NCI-H1436 treated with DMSO at 0.1 percent for 48 hours (cell line): ENCODE measurements around the gene FOXG1.

Experiments used
- DNase-seq: peaks from one replicate; lab custom pipeline; 2025; lab: John Stamatoyannopoulos, UW

The FOXG1 gene

DNA sequence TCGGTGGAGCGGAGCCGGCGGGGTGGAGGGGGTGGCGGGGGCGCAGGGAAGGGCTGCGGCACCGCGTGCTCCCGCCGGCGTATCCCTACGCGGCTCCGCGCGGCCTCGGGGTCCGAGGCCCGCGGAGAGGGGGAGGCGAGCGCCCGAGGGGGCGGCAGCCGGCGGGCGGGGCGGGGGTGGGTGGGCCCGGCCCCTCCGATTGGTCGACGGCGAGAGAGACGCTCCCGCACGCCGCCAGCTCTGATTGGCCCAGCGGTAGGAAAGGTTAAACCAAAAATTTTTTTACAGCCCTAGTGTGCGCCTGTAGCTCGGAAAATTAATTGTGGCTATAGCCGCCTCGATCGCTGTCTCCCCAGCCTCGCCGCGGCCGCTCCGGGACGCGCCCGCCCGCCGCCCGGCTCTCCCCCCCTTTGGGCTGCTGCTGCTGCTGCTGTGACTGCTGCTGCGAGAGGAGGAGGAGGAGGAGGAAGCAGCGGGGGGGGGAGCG is at the start of gene FOXG1:
TSS of gene FOXG1 (plus strand) at position 319 of the 487 bp plus-strand sequence. CDS start 493 bp downstream, outside the sequence.
- peak; percentile 88 for DNase-seq

DNA sequence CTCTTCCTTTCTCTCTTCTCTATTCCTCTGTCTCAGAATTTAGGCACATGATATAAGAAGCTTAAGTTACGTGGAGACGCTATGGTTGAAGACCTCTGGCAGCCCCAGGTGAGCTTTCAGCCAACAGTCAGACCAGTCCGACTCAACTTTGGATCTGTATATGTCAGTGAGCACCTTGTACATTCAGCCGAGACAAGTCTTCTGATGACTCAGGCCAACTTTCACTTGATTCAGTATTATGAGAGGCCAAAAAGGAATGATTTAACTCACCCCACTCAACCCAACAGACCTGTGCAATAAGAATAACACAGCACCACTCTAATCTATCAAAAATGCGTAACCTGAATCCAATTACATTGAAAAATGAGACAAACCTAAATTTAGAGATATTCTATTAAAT is 47.5 kb upstream of the FOXG1 start:
- no peak for DNase-seq

DNA sequence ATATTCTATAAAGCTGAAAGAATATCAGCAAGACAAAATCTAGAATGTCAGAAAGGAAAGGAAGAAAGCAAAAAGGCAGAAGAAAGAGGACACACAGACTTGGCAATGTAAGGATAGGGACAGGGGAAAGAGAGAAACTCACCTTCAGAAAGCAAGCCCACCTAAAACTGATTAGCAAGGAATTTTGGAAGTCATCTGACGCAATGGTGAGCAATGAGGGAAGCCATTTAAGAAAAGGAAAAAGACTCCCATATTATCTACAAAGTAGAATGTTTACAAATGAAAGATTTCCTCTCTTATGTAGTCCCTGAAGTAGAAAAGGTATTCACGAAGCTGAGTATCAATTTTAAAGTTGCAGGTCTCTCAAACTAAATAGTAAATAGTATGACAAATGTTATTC is 35.2 kb upstream of the FOXG1 start:
- no peak for DNase-seq

DNA sequence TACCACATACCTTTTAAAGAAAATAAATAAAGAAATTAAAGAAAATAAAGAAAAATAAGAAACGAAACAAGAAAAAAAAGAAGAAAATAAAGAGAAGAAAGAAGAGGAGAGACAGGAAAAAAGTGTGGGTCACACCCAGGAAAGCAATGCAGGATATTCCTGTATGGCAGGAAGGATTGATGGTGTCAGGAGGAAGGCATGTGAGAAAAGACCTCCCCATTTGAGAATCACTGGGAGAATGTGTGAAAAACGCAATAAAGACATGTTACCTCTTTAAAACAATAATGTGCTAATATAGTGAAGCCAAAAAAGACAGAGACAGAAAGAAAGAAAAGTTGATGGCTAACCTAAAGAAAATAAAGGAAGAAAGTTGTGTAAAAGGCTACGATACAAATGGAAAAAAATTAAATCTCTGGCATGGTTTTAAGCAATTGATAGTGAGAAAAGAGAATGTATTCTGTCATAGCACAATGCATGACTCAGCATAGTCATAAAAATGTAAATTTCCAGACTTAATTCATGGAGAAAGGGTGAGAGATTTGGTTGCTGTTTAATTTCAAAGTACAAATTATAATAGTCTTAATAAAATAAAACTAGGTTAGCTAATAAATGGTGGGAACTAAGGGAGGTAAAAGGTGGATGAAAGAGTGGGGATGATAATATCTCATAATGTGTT is 24.3 kb upstream of the FOXG1 start:
- no peak for DNase-seq

DNA sequence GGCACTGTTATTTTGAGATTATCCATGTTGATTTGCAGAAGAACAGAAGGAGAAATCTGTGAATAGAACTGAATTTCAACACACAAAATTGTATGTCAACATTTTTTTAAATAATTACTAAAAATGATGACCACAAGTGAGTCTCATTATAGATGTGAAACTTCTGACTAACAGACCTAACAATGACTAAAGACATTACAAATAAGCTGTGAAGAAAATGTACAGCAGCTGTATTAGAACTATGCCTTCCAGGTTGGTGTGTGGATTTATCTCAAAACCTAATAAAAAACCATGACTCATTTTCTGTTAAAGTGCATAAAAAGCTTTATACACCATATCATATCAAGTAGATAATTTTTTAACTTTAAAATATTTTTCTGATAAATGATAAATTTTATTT is 22.5 kb upstream of the FOXG1 start:
- DNase-seq, result no peak

DNA sequence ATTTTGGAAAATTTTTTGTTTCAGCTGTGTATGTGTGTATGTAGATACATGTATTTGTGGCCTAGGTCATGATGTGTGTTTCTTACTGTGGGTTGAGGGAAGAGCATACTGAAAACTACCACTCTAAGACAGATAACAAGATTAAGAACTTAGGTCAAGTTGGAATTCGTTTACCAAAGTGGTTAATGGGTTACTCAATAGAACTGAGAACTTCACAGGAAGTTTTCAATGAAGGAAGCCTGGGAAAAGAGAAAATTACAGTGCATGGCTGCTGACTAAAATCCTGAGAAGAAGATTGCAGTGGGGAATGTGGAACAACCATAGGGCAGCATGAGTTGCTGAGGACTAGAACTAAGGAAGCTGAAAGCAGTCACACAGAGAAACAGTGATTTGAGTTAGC is 21.4 kb upstream of the FOXG1 start:
- no peak for DNase-seq

DNA sequence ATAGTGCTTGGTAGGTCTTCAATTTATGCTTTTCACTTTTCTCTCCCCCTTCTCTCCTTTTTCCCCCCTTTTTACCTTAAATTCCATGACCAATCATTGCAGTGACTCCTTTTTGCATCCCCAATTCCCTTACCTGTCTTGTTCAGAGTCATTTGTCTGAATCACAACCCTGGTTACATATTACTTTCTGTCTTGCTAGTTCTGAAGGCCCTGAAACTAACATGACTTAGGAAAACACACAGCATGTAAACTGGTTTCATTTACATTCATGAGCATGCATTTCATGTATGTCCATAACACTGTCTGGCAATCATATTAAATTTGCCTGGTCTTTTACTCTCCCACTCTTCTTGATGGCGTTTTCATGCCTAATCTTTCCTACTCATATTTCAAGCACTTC is 20.3 kb upstream of the FOXG1 start:
- no peak for DNase-seq

DNA sequence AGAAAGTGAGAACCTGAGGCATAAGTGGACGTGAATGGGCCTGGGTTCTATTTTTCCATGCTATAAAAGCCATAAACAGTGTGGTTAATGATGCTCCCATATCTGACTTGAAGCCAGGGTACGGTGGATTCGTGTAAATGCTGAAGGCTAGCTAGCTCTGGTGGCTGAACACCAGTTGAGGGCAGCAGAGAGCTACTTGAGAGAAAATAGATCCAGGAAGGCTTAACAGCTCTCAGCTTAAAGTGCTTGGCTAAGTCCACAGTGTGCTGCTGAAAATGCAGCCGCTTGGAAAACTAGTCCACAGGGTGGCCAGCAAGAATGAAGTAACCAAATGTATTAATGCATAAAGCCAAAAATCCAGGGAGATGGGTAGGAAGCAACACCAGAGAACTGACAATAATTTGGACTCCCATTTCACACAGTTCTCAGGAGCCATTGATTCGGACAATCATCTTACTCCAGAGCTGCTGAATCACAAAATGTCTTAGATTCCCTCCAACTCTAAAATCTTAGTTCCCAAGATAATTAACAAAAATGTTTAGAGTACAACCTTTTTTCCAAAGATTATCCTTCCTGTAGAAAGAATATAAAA is 15.0 kb upstream of the FOXG1 start:
- no peak for DNase-seq

DNA sequence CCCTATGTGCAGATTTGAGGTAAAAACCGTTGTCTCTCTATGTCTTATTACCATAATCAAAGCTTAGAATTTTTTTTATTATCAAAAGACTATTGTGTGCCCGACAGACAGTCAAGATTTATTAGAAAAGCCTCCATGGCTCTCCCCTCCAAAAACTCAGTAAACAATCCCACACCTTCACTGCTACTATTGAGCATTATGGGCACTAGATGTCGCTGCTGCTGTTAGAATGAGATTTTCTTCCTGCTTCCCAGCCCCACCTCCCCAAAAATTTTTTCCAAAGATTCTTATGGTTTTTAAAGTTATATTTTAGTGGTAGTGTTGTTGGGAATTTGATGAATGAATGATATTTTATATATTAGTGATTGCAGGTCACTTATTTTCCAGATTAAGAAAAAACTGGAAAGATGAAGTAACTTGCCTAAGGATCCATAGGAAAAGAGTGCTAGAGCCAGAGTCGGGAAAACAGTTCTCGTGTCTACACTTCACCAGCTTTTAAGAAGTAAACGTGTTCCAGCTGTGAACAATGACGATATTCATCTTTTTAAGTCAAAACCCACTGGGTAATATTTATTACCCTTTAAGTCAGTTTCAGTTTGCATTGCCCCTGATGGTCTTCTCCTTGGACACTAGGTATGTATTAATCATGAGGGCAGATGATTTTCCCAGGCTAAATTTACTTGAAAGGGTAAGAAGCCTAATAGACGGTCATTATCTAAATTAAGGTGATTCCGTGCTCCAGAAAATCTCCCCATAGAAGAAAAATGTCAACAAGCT is 12.2 kb upstream of the FOXG1 start:
- no peak for DNase-seq

DNA sequence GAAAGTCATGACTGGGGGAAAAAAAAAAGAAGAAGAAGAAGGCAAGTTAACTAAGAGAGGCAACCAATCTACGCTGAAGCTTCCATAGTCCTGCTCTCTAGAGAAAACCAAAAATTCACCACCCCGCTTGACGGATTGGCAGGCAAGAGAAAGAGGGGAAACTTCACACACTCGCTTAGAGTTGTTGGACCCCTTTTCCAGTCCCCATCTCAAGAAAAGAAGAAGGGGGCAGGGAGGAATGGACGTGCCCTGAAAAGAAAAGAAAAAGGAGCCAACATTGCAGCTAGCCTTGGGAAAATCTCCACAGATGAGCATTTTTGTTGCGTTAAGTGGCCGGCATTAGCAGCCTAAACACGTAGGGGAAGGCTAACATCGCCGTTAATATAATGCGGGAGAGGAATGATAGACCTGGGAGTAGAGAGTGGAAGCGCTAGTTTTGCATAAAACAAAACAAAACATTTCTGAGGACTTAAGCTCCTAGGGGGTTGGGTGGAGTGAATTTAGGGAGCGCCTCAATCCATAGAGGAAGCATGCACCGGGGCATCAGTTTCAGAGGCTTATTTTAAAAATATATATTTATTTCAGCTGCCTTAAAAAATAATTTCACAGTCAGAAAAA is 11.3 kb upstream of the FOXG1 start:
- no peak for DNase-seq

DNA sequence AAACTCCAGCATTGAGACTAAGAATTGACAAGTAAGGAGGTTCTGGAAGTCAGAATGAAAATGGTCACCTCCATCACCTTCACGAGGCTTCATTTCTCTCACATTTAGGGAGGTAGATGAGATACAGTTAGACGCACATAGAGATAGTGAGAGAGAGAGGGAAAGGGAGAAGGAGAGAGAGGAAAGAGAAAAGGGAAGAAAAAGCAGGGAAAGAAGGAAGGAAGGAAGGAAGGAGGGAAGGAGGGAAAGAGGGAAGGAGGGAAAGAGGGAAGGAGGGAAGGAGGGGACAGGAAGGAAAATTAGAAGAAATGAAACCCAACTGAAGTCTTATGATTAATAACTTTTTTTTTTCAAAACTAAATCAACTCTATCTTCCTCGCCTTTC is 10.7 kb upstream of the FOXG1 start:
- no peak for DNase-seq

DNA sequence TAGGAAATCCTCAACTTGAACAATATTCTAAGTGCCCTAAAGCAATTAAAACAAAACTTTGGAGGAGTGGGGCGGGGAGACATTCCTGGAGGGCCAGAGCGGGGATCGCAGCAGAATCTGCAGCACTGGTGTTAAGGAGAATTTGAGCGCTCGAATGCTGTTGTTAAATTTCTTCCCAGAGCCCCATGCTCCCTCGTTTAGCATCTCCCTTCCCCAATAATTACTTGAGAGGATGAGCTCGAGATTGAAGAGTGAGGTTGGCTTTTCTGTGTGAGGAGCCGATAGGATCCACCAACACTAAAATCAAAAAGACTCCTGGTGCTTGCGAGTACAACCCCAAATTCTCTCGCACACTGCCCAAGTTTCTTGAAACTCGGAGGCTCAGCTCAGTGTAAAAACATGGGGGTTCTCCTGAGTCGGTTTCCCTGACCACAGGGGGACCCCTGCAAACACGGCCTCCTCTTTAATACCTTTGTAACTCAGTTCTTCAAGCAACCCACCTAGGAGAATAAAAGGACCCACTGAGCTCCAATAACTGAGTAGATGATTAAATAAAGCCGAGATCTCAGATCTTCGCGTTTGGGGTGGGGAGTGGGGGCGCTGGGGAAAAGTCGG is 10.2 kb upstream of the FOXG1 start:
- no peak for DNase-seq

DNA sequence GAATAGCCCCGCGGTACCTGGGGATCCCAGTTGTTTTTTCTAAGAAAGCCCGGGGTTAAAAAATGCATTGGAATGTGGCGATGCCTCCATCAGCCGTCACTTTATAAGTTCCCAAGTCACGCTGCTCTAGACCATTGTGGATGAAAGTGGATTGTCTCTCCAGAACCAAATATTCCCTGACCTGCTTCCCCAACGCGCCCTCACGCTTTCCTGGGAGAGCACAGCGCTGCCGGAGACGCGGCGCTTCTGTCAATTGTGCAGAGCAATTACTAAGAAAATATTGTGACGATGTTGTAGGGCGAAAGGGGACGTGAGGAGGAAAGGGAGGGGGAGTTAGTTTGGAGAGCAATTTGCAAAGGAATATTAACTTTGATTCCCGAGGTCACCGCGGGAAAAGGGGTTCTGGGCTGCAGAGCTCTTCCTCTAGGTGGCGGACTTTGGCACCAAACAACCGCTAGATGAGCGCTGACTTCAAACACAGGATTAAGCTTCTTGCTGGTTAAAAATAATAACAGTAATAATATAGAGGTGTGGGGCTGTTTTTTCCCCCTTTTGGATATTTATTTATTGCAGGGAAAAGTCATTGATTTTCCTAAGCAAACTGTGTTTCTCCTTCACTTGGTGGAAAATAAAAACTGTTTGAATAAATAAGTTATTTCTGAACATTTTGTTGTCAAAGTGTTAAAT is 9.6 kb upstream of the FOXG1 start:
- DNase-seq, result no peak

DNA sequence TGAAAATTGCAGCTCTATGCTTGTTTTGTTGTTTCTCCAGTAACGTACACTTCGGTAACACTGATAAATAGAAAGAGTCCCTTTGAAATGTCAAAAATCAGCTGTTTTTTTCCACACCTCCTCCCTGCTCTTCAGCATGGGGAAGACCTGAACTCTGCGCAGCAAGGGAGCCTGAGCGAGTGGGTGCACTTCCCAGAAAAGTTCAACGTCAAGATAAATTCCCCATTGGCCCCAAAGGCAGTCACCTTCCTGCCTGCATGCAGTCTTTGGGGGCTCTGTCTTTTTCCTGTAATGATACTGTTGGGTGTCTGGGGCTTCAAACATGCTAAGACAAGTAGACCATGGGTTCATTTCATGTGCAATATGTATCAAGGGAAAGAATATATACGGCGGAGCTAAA is 8.8 kb upstream of the FOXG1 start:
- no peak for DNase-seq

DNA sequence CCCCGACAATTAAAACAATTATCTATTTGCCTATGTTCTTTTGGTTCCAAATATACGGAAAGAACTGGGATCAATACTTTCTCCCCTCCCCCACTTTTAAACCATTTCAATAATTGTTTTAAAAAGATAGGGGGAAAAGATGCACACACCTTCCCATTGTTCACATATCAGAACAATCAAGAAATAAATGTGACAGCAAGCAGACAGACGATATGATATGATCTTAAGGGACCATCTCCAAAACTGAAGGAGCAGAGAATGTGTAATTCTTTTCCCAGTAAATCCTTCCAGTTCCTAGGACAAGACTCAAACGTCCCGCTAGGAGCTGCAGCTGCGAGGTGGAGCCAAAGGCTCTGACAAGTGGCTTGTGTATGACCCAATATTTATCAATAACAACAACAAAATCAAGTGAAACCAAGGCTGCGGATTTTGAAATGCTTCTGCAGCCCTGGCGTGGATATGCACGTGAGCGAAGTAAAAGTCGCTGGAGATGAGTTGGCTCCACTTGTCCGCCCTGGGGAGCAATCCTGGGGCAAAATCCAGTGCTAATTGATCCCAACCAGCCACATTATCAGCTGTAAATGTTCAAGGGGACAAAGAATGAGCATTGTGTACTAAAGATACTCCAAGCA is 8.2 kb upstream of the FOXG1 start:
- DNase-seq, result no peak

DNA sequence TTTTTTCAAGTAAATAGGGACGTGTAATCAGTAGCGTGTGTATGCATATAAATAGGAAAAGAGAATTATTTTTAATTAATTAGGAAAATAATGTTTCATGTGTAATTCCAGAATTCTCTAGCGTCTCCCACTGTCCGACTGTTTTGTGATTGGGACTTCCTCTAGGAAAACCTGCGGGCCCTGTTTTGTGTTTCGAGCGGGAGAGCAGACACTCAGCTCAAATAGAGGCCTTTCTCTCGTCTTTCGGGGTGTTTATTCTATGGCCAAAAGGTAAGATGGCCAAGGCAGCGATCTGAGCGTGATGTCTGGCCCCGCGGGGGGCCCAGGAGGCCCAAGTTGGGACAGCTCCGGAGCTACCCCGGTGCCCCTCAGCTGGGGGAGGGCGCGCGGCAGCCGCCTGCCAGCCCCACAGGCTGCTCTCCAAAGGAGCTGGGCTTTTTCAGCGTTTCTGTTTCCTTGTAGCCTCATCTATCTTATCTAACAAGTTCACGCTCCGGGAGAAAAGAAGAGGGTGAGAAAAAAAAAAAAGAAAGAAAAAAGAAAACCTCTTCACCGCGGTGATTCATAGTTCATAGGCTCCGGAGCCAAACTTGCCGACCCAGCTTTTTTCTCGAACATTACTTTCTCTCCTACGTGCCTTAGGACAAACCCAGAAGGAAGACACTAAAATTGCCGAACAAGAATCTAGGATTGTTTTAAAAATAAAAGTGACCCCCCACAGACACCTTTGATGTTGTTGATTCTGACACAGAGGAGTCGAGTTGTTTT is 7.5 kb upstream of the FOXG1 start:
- DNase-seq, result no peak

DNA sequence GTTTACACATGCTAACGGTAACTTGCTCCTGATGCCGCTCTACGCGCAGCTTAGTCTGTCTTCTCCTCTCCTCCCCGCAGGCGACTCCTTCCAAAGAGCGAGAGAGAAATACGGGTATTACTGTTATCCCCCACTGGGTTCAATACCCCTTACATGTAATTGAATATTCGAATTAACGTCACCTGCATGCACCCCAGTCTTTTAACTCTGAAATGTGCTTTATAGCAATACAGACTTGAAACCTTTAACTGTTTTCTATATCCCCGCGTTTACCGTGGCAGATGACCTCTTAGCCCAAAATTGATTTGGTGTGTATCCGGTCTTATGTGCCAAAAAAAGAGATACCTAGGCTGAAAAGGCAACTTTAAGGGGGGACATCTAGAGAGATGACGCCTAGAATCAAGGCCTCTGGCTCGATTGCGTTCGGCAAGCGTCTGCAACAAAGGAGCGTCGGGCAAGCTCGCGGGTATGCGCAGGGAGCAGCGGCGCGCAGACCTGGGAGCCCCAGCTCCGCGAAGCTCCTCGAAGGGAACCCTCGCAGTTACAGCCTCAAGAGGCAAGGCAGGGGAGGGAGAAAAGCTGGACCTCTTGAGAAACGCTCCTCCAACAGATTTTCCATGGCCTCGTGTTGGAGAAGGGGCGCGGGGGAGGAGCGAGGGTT is 6.8 kb upstream of the FOXG1 start:
- no peak for DNase-seq

DNA sequence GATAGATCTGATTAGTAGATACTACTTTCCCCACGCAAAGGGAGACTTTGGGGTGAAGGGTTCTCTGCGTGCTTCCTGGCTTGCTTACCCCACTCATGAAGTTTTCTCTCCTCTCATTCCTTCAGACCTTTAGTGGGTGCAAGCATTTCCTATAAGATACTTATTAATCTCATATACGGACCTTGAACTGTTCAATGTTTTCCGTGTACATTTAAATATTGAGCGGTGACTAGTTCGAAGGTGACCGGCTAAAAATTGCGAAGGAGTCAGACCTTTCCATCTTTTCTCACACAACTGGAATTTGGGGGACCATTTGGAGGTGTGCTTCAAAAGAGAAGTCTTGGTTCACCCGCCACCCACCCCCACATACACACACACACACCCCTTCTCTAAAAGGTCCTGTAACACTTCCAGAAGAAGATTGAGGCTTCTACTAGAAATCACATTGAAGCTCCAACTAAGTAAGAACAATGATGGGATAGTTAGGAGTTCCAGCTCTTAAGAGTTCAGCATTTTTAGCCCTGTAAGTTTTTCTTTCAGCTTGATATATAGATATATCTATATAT is 6.1 kb upstream of the FOXG1 start:
- DNase-seq, result no peak

DNA sequence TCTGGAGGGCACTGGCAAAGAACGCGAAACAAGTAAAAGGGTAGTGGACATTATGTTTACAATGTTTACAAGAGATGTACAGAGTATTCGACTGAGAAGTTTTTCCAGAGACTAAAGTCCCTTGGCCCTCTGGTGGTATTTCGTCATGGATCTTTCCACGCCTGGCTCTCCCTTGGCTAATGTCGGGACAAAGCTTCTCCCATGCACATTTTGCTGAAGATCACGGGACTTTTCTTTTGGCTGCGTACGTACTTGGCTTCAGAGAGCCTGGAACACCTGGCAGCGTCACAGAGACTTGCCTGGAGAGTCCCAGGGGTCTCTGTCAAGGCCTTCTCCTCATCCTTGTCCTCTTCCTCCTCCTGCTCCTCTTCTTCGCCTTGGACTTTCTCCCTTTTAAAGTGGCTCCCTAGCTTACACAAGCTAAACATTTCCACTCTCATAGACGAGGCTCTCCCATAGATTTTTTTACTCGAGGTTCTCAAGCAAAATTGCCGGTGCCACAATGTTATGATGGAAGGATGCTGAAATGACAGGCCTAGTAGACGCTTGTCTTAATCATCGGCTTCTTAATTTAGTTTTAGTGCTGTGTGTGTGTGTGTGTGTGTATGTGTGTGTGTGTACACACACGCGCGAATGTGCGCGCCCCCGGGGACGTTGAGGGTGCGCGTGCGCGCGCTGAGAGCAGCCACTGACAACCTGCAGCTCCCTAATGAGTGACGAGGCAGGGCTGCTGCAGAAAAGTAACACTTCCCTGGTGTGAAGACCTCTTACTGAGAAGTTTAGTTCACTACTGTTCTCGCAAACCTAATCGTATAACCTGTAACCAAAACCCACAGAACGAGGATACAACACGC is 4.9 kb upstream of the FOXG1 start:
- DNase-seq, result no peak
